IMR-90 (cell line): ENCODE data around the gene PCNX2.

ENCODE experiments used
- CEBPB ChIP-seq: IDR thresholded peaks from 2 replicates; pipeline ENCODE4 v1.6.1; 2012; ENCODE audit warnings: low read depth, low read length, improper control_type of control experiment
- POLR2A ChIP-seq: IDR thresholded peaks from 2 replicates; pipeline ENCODE4 v1.6.1; 2012; ENCODE audit warnings: mild to moderate bottlenecking, low read depth, low read length
- RFX5 ChIP-seq: IDR thresholded peaks from 2 replicates; pipeline ENCODE4 v1.8.0; 2012; ENCODE audit warnings: low read depth, mild to moderate bottlenecking, low read length, moderate library complexity
- USF2 ChIP-seq: fragments of 150-350 bp; IDR thresholded peaks from 2 replicates; pipeline ENCODE4 v1.6.1; 2017; ENCODE audit warnings: mild to moderate bottlenecking, antibody characterized with exemption, low read length, low read depth
- TF ChIP-seq, protein P1 (sequence below): conservative IDR thresholded peaks from 2 replicates; pipeline ENCODE4 v1.5.1; 2012; ENCODE audit warnings: mild to moderate bottlenecking, low read depth, low read length, improper control_type of control experiment

DNA sequence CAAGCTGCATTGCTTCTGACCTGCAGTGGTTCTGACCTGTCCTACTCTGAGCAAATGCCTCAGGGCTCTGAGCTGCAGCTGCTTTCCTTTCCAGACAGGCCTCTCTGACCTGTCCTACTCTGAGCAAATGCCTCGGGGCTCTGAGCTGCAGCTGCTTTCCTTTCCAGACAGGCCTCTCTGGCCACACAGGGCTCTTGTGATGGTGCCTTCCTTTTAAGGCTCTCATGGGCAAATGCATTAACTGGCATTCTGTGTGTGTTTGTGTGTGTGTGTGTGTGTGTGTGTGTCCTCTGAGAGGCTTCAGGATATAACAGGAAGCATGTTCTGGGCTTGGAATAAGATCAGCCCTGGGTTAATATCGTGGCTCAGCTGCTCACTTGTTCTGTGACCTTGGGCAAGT is 213.8 kb downstream of the PCNX2 start:
- TF ChIP-seq, protein P1, sequence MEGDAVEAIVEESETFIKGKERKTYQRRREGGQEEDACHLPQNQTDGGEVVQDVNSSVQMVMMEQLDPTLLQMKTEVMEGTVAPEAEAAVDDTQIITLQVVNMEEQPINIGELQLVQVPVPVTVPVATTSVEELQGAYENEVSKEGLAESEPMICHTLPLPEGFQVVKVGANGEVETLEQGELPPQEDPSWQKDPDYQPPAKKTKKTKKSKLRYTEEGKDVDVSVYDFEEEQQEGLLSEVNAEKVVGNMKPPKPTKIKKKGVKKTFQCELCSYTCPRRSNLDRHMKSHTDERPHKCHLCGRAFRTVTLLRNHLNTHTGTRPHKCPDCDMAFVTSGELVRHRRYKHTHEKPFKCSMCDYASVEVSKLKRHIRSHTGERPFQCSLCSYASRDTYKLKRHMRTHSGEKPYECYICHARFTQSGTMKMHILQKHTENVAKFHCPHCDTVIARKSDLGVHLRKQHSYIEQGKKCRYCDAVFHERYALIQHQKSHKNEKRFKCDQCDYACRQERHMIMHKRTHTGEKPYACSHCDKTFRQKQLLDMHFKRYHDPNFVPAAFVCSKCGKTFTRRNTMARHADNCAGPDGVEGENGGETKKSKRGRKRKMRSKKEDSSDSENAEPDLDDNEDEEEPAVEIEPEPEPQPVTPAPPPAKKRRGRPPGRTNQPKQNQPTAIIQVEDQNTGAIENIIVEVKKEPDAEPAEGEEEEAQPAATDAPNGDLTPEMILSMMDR = no peak
- TF ChIP-seq POLR2A = no peak
- TF ChIP-seq CEBPB = no peak
- TF ChIP-seq USF2 = no peak
- no peak for TF ChIP-seq RFX5
